ENCODE data around the gene CREB3L2. TPM values are rescaled to one million over a fixed set of nuclear protein-coding genes. Genes with fewer than 3 reads are reported as not detected.
"Not testable (repeated sequence)": the region's sequence is repeated elsewhere in the genome, so short reads cannot be mapped to it uniquely, and the experiment has no call there.

The CREB3L2 gene
- polyA plus RNA-seq, 1 donor: 51.3 TPM

GRCh38 chr7:138014686-138015085 is 12.8 kb upstream of the CREB3L2 start:
- DNase-seq: no peak

- DNase-seq: not testable (repeated sequence)
Observed at GRCh38 chr7:138014201-138014600, 12.3 kb upstream of the CREB3L2 start.

- no peak for DNase-seq
Observed at GRCh38 chr7:138009350-138009653, 7.4 kb upstream of the CREB3L2 start.

- DNase-seq: peak; percentile 83
Observed at GRCh38 chr7:138008588-138009349, 6.9 kb upstream of the CREB3L2 start.

- no peak for DNase-seq
Observed at GRCh38 chr7:138008019-138008587, 6.2 kb upstream of the CREB3L2 start.

GRCh38 chr7:138006106-138006505 is 4.2 kb upstream of the CREB3L2 start:
- no peak for DNase-seq

GRCh38 chr7:138004936-138005335 is 3.0 kb upstream of the CREB3L2 start:
- DNase-seq: no peak

- DNase-seq: no peak
Observed at GRCh38 chr7:138004046-138004445, 2.2 kb upstream of the CREB3L2 start.

- no peak for DNase-seq
Observed at GRCh38 chr7:138002828-138003189, 923 bp upstream of the CREB3L2 start.

GRCh38 chr7:138002096-138002827 is 376 bp upstream of the CREB3L2 start:
- peak; percentile 99 for DNase-seq

GRCh38 chr7:138000081-138000701 is 1.7 kb downstream of the CREB3L2 start:
- peak; percentile 82 for DNase-seq

GRCh38 chr7:137999496-138000080 is 2.3 kb downstream of the CREB3L2 start:
- DNase-seq: no peak

- DNase-seq: no peak
Observed at GRCh38 chr7:137998250-137998649, 3.6 kb downstream of the CREB3L2 start.

GRCh38 chr7:137996871-137997270 is 5.0 kb downstream of the CREB3L2 start:
- no peak for DNase-seq

- no peak for DNase-seq
Observed at GRCh38 chr7:137996386-137996851, 5.5 kb downstream of the CREB3L2 start.

GRCh38 chr7:137994216-137994615 is 7.7 kb downstream of the CREB3L2 start:
- no peak for DNase-seq

- no peak for DNase-seq
Observed at GRCh38 chr7:137993395-137993743, 8.5 kb downstream of the CREB3L2 start.

- DNase-seq: no peak
Observed at GRCh38 chr7:137992550-137993394, 9.1 kb downstream of the CREB3L2 start.

GRCh38 chr7:137992104-137992549 is 9.8 kb downstream of the CREB3L2 start:
- DNase-seq: no peak

GRCh38 chr7:137990251-137990941 is 11.5 kb downstream of the CREB3L2 start:
- no peak for DNase-seq

GRCh38 chr7:137989590-137989989 is 12.3 kb downstream of the CREB3L2 start:
- no peak for DNase-seq
